HuH-7 (cell line): ENCODE data around the gene ENGASE.

Experiments used
- DNase-seq: peaks from one replicate; pipeline ENCODE4 v3.0.0; 2011; ENCODE audit warnings: low spot score

ENGASE gene

DNA sequence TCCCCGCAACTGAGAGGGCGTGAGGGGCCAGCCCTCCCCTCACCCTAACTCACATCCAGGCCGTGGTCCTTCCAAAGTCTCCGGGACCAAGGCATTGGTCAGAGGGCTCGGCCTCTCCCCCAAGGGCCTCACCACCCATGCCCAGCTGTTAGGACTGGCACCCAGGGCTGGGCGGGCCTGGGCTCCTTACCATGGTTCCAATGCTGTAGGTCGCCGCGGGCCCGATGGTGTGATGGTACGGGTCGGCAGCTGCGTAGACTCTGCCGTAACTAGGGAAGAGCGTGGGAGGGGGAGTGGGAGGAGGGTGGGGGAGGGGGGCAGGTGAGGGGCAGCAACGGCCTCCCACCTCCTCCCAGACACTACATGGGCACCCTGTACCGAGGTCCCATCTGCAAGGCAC lies 19.6 kb downstream of the ENGASE start:
- no peak for DNase-seq

DNA sequence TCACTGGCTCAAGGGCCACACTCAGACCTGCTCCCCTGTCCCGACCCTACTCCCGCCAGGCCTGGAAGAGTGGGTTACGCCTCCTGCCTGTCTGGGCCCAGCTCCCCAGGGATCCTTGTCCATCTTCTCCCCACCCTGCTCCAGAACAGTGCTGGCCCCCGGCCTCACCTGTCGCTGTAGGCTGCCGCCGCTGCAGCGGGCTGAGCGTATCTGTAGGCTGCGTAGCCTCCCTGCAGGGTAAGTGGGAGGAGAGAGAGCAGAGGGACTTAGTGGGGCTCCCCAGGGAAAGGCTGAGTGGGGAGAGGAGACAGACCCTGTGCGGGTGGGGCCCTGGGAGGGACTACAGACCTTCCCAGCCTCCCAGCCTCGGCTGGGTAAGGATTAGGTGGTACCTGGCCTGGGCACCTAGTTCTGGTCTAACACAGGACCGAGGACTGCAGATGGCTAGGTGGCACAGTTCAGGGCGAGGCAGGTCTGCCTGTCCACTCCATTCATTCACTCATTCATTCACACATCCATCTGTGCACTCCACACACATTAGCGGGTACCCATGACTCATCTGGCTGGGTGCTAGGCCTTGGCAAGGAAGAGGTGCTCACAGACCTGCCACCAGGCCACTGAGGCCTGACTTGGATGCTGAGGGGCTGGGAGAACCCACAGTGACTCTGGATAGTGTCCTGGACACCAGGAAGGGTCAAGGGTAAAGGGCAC lies 20.9 kb downstream of the ENGASE start:
- no peak for DNase-seq

DNA sequence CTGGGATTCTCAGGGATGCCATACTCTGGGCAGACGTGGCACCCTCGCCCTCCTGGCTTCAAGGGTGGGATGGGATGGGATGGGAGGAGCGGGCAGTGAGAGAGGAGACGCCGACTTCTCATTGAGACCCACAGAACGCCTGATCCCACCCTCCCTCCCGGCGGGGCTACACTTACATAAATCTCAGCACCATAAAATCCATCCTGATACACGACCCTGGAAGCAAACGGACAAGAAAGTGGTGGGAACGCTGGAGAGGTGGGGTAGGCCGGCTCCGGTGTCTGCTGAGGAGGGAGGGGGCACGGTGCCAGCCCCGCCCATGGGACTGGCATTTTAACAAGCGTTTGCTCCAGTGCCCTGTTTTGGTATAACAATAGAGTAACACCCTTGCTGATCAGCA lies 21.9 kb downstream of the ENGASE start:
- no peak for DNase-seq

DNA sequence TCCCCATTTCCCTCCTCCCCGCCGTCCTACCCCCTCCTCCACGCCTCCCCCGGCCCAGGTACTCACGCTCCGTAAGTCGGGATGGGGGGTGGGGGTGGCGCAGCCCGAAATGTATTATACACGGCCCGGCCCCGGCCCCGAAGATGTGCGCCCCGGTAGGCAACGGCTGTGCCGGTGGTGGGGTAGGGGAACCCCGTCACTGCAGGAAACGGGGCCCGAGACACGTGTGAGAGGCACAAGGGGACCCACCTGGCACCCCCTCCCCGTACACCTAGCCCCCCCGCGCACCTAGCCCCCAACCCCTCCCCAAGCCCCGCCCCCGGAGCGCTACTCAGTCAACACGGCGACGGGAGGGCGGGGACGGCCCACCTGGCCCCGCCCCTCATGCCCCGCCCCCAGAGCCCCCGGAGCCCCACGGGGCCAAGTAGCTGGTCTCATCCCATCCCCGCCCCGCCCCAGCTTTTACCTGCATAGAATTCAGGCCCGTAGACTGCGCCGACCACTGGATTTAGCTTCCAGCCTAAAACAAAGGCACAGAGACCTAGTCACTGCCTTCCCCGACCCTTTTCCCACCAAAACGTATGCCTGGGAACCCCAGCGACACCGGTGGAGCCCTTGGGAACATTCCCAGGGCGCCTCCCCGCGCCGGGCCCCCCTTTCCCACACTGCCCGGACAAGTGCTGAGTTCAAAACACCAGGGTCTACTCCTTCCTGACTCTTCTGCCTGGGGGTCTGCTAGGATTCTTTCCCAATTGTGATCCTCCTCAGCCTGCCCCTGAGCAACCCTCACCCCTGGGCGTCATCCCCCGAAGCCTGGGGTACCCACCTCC lies 22.8 kb downstream of the ENGASE start:
- no peak for DNase-seq

DNA sequence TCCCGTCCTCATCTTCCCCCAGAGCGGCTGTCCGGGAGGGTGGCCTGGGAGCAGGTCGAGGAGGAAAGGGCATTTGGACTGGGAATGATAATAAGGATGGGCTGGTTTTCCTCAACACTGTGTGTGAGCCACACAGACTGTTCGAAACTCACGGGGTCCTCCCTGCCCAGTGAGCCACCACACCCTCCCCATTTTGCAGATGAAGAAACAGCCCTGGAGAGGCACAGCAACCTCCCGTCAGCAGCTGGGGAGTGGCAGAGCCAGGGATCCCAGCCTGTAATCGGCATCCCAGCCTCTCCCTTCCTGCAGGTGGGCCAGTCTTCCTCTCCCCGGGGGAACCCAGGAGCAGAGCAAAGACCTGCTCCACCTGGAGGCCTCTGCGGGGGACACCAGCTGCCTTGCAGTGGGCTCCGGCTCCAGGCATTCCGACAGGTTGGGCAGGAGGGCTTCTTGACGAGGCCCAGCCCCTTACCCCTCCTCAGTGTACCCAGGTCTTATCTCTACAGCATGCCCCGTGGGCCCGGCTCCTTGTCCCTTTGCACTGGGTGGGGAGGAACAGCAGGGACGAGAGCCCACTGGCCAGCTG lies 23.8 kb downstream of the ENGASE start:
- DNase-seq = no peak

DNA sequence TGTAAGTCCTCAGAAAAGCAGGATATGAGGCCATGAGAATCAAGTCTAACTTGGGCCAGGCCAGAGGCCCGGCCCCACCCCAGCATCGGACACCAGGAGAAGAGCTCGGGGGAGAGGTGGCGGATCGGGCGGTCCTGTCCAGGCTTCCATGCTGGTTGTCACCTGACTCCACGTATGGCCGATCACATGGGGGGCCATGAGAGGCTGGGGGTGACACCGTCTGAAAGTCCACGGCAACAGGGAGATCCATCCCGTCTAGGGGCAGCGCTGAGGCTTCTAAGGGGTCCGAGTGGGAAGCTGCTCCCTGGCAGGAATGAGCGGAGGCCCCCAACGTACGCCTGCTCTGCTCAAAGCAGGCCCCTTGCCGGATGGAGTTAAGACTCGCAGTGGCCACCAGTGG lies 25.8 kb downstream of the ENGASE start:
- no peak for DNase-seq

DNA sequence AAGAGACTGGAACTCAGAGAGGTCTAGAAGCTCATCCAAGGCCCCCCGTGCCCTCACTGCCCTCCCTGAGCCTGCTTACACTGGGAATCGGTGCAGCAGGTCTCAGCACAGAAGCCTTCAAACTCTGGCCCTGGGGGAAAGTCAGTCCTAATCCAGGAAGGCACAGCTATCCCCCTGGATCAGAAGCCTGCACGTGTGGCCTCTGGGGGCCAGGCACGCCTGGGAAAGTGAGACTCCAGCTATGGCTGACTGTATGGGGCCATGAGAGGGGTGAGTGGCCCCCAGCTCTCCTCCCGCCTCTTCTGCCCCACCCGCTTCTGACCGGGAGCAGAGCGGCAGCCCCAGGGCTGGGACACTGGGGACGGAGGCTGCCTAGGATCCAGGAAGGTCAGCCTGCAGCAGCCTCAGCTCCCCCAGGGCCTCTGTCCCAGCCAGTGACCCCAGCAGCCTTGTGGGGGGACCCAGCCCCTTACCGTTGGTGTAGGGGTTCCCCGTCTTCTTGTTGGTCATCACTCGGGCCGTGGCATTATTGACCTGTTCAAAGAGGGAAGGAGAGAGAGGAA lies 26.6 kb downstream of the ENGASE start:
- DNase-seq = no peak

DNA sequence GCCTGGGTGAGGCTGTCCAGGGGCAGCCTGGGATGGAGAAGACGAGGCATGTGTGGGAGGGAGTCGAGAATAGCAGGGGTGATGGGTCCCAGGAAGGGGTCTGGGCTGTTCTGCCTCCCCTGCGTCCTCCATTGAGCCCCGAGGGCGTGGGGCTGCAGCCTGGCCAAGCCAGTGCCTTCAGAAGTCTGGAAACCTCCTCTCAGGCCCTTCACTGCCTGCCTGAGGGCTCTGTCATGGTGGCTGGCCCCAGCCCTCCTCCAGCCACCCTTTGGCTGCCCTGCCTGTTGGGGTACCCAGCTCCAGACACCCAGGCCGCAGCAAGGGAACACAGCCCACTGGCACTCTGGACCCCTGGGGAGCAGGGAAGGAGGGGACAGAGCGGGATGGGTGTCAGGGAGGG lies 27.6 kb downstream of the ENGASE start:
- DNase-seq = no peak

DNA sequence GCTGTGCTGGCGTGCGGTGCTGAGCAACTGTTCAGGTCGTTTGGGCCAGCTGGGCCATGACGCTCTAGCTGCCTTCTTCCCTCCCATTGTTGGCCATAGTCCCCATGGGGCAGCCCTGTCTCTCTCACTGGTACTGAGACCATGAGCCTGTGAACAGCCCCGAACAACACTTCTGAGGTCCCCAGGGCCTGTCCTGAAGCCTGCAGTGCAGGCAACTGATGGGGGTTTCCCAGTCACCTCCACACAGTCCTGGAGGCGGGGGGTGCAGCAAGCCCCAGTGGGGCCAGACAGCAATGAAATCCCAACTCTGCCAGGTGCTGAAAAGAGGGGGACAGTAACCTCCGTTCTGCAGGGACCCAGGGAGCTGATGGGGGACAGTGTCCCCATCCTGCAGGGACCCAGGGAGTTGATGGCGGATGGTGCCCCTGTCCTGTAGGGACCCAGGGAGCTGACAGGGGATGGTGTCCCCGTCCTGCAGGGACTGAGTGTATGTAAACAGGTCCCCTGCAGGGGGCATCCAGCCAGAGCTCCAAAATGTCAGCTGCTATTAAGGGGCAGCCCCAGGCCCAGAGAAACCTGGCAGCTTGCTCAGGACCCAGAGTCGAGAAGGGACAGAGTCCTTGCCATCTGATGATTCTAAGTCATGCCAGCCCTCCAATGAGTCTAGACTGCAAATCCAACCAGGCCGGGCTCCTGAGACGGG lies 30.4 kb downstream of the ENGASE start:
- no peak for DNase-seq

DNA sequence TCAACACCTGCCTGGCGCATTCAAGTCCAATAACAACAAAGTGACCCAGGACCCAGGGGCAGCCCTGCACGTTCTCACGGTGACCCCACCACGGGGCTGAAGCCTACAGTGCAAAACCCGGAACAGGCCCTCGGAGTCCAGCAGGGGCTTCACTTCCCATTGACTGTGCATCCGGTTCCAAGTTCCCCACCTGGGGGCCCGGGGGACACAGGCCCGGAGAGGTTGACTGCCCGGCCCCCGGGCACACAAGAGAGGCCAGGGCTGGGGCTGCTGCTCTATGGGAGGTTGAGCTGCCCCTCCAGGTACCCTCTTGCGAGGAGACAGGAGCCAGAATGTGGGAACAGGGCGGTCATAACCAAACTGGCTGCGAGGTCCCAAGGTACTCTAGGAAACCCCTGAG lies 31.3 kb downstream of the ENGASE start:
- no peak for DNase-seq

DNA sequence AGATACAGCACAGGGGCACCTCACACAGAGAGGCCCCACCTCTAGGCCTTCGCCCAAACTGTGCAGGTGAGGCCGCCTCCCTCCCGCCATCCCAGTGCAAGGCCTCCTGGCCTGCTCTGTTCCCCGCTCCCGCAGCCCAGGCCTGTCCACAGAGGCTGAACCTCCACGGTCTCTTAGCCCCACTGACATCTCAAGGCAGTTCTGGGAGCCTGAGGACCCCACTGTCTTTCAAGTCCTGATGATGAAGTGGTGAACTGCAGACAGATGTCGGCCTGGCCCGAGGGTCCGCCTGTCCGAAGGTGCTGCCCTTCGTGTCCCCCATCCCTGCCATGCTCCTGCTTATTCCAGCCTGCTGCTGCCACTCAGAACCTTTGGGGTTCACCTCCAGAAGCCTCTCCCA lies 32.3 kb downstream of the ENGASE start:
- no peak for DNase-seq

DNA sequence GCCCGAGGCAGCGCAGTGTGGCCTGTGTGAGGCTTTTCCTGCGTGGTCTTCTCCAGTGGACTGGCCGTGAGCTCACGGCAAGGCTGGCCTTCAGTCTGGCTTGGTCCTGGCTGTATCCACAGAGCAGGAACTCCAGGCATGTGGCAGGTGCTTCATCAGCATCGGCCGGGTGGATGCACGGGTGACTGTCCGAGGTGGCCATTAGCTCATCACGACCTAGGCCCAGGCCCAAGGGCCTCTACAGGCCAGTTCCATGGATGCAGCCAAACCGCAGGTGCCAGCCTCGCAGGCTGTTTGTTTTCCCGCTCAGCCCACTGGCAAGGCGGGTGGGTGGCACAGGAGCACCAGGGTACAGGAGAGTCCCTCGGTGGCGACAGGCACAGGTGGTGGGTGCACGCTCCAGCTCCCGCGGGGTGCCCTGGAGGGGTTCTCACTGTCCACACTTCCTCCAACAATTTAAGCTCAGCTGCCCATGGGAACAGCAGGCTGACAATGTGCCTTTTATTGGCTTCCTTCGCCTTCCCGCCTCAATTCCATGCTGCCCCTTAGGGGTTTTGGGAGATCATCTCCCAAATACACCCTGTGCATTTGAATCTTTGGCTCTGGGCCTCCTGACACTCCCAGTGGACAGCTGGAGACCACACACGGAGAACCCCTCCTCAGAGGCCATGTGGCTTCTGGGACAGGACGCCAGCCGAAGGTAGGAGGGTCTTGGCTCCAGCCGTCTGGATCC lies 33.0 kb downstream of the ENGASE start:
- DNase-seq = no peak

DNA sequence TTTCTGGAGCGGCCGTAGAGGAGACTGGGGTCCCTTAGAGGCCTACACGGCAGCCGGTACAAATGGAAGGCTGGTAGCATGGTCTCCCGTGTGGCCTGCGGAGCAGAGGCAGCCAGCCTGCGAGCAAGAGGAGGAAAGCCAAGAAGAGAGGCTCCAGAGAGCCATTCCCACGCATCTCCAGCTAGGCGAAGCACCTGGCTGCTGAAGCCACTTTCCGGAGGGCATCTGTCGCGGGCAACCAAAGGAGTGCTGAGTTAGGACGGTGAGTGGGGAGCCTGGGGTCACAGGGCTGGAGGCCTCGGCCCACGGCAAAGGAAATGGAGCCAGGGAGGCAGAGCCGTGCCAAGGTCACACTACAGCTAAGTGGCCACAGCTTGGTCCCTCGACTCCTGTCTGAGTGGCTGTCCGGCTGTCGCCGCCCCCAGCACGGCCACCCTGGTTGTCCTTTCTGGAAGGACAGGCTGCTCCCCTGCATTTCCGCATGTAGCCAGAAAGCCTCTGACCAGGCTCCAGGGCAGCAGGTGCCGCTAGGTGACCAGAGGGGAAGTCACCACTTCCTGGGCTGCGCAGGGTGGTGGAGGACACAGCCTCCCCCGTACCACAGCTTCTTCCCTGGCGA lies 33.7 kb downstream of the ENGASE start:
- DNase-seq = no peak

DNA sequence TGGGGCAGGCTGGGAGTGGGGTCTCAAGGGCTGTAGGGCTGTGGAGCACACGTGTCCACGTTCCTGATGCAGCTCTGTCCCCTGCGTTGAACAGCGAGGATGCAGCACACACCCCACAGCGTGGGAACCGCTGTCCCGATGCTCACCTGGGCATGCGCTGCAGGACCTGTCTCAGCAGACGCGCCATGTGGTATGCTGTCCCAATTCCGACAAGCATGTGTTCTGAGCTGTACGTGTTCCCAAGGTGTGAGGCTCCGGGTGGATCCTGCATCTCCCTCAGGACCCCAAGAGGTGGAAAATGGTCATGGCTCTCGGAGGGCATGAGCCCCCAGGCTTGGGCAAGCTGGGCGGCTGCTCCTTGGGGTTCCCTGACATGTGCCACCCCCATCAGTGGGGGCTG lies 34.2 kb downstream of the ENGASE start:
- DNase-seq = no peak

DNA sequence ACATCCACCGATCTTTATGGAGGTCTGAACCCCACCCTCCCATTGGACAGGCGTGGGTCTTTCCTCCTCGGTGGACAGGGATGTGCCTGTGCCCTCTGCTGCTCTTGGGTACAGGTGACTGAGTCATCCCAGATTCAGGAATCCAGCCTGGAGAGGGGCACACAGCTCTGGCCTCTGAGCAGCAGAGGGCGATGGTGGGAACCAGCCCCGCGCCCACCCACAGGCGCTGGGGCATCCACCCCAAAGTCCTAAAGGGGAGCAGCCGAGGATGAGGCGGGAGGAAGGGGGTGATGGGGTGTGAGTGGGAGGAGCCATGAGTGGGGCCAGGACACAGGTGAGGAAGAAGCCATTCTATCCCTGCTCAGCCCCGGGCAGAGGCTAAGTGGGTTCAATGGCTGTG lies 35.0 kb downstream of the ENGASE start:
- DNase-seq = peak; percentile 52

DNA sequence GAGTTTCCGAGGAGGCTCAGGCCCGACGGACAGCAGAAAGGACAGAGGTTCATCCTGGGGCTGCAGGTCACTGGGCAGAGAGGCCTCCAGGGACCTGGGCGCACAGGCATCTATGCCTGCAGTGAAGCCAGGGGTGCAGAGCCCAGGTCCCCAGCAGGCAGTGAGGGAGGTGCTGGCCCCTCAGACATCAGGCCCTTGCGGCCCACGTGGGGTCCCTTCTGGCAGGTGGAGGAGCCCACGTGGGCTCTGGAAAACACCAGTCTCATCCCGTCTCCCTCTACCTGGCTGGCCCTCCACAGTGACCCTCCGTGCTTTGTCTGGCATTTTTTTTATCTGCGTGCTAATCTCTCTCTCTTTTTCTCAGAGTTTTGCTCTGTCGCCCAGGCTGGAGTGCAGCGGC lies 36.5 kb downstream of the ENGASE start:
- DNase-seq = no peak

DNA sequence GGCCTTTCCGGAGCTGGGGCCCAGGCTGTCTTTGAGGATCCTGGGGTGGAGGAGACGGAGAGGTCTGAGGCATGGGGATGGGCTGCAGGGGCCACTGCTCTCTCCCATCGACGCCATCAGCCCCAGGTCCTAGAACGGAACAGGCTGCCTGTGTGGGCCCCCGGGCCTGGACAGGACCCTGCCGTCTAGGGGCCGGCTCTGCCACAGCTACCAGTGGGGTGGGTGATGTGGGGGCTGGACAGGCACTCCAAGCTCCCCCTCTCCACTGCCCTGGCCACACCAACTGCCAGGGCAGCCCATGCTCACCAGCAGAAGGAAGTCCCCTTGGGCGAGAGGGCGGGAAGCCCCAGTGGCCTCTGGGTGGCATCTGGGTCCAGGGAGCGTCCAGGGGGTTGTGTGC lies 37.8 kb downstream of the ENGASE start:
- no peak for DNase-seq

DNA sequence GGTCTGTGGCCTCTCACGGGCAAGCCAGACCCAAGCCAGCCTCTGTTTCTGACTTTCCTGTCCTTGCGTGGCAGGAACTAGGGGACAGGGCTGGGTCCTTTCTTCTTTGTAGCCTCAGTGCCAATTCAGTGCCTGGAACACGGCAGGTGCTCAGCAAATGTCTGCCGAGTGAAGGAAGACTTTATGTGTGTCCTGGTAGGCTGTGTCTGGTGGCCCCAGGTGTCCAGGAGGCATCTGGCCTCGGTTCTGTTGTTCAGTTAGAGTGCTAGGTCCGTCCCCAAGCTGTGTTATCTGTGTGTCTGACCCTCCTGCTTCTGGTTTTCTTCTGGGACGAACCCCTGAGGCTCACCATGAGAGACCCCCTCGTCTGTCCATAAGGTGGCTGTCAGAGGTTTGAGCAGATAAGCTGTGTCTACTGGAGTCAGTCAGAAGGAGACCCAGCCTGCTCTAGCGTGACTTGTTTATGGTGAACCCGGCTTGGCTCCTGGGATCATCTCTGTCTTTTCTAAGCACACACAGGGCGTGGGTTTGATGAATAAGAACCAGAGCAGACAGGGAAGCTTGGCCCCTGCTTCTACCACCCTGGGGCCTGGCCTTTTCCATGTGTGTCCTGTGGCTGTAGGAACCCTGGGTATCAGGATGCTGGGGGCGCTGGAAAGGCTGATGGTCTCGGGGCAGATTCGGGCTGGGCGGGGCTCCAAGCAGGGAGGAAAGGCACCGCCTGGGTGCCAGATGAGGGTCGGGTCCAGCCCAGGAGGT lies 39.3 kb downstream of the ENGASE start:
- no peak for DNase-seq

DNA sequence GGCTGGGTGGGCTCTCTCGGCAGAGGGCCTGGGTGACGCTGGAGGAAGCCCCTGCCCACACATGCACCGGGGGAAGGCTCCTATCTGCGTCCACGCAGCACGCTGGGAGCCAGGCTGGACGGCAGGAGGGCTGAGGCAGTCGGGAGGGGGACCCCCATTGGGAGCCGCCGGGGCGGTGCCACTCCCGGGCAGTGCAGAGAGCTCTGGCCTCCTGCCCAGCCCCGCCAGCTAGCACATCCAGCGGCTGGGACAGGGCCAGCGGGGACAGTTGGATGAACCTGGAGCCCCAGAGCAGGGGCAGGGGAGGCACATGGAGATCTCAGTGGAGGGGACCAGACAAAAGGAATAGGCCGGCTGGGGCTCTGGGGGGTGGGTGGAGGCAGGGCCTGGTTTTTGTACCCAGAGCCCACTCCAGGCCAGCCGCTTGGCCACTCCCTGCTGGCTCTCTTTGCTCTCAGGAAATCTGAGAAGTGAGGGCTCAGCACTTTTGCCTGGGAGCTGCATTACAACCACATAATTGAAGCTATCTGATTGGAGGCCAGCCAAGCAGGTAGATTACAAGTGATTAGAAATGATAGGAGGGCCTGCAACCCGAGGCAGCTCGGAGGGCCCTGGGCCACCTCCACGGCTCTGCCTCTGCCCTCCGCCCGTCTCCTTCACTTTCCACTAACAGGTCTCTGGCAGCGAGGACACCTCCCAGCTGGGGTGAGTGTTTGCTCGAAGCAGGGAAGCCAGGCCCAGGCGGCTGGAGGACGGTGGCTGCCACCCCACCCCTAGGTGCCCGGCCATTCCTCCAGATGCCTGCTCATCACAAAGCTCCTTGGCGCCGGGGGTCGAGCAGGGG lies 40.1 kb downstream of the ENGASE start:
- no peak for DNase-seq

DNA sequence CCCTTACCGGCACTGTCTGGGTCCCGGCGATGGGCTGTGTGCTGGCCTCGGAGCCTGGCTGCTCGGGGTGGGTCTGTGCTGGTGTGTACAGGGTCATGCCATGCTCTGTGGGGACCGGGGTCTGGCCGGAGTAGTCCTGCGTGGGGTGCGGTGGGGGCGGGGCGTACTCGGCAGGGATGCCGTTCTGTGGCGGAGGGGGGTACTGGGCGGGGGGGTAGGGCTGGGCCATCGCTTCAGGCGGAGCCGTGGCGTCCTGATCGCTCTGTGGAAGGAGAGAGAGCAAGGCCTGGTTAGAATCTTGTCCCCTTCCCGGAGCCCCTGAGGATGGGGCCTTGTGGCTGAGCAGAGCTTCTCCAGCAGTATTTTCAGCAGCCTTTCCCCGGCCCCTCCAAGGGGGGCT lies 40.9 kb downstream of the ENGASE start:
- no peak for DNase-seq
